Heart right ventricle (tissue), 16 donors: ENCODE results near the gene NRXN3. TPM values are rescaled to one million over a fixed set of nuclear protein-coding genes. Genes with fewer than 3 reads are reported as not detected.

ENCODE experiments used
- ATAC-seq, 8 donors: fragments of 200-7000 bp; cut with Tn5 transposase; one replicate each; pipeline ENCODE4 v1.9.1; 2020; ENCODE audit warnings: mild to moderate bottlenecking in 8 of 8, moderate library complexity in 8 of 8, moderate number of reproducible peaks in 1 of 8
- DNase-seq, 2 donors: peaks; one replicate each; pipeline ENCODE4 v3.0.0-alpha.2; 2020
- H3K27ac ChIP-seq, 10 donors: fragments of 200-600 bp; sonication (generic) in 2 of 10; one replicate each; pipeline versions ENCODE4 v1.5.0 to v1.8.0; 2020 to 2022; ENCODE audit warnings: mild to moderate bottlenecking in 3 of 10
- H3K27me3 ChIP-seq, 7 donors: fragments of 200-600 bp; one replicate each; pipeline ENCODE4 v1.8.0; 2021 to 2022; ENCODE audit warnings: mild to moderate bottlenecking in 2 of 7
- H3K36me3 ChIP-seq, 9 donors: fragments of 200-600 bp; sonication (generic) in 1 of 9; one replicate each; pipeline versions ENCODE4 v1.5.0 to v1.8.0; 2020 to 2022; ENCODE audit warnings: mild to moderate bottlenecking in 2 of 9
- H3K4me1 ChIP-seq, 9 donors: fragments of 200-600 bp; sonication (generic) in 1 of 9; one replicate each; pipeline versions ENCODE4 v1.5.0 to v1.8.0; 2020 to 2022; ENCODE audit warnings: mild to moderate bottlenecking in 4 of 9
- H3K4me3 ChIP-seq, 10 donors: fragments of 200-600 bp; sonication (generic) in 2 of 10; one replicate each; pipeline versions ENCODE4 v1.5.0 to v1.8.0; 2020 to 2022; ENCODE audit warnings: mild to moderate bottlenecking in 7 of 10, moderate library complexity in 2 of 10
- H3K9me3 ChIP-seq, 11 donors: fragments of 200-600 bp in 10 of 11; sonication (generic) in 2 of 11; one replicate each; pipeline versions ENCODE4 v1.5.0 to v1.8.0; 2013 to 2022; ENCODE audit warnings: mild to moderate bottlenecking in 2 of 11, control low read depth in 1 of 11, moderate library complexity in 1 of 11
- CTCF ChIP-seq, 9 donors: fragments of 200-600 bp; sonication (generic) in 2 of 9; IDR thresholded peaks; one replicate each; pipeline versions ENCODE4 v1.5.0 to v1.8.0; 2021 to 2022; ENCODE audit warnings: antibody characterized with exemption in 9 of 9, mild to moderate bottlenecking in 5 of 9, moderate library complexity in 1 of 9
- WGBS, 2 donors: extraction: QIAGEN DNeasy Blood & Tissue Kit; methylation state at CpG; one replicate each; pipeline ENCODE4 v1.1.7; 2013; ENCODE audit warnings: inconsistent platforms in 1 of 2; 5-methylcytosine and 5-hydroxymethylcytosine counted together
- intact Hi-C, 10 donors: fragments of 100-400 bp; cut with DNase I; formaldehyde crosslinking; loops; one replicate each; pipeline versions ENCODE4 v1.11.1 to v1.14.2; 2022
- polyA plus RNA-seq, 2 donors: library from polyadenylated mRNA; stranded (reverse); fragments of 200-250 nt; gene quantifications; one replicate each; pipeline ENCODE4 v1.2.3, GENCODE V29; 2013
- total RNA-seq, 10 donors: library from RNA; stranded (reverse); fragmentation: NEBNext Ultra II Directional in 3 of 10; extraction: Animal tissue kit (Norgen Biotek cat#: 25700) in 3 of 10; gene quantifications; one replicate each; pipeline versions ENCODE4 v1.2.1 to v1.2.4, GENCODE V29; 2021 to 2023
- donor health status: Arrhythmogenic right ventricular cardiomyopathy.
- donor health status: ischemic (EF 13 %, LVEDD 7.1; RV severe dilation, severe dysfunction).
- donor health status: healthy with polysubstance abuse.
- donor health status: DM: no; HTN: yes; CAD: no.
- donor health status: DM: no; HTN: no; CAD: no.
- donor health status: ischemic (EF 25% LVEDD 6.9; RV normal size, moderate dysfunction).
- donor health status: ischemic (EF 25% LVEDD 5.7; RV mildly dilated, moderate dysfunction).
- donor health status: healthy.
- donor health status: DM: yes; HTN: yes; CAD: no.
- donor health status: Ischemic cardiomyopathy.
- donor health status: ischemic (EF 35%, LVEDD 5.7; RV mildly dilated, moderate dysfunction).
- donor health status: nonischemic (EF 11% LVEDD 7.7; RV severe dilation, severe dysfunction).
- donor health status: DM: yes; HTN: yes; CAD: no.
- donor health status: PGD.
- donor health status: ischemic (EF 29% LVEDD 5.4; RV normal size, mild dysfunction).
- donor health status: nonischemic (EF 23%, LVEDD 6.1; RV moderate dilation, normal function).

The NRXN3 gene
- total and polyA plus RNA-seq, 12 donors, result 0.23 to 1.8 (median 0.87) TPM

- intact Hi-C loops, result no loop called here
- Histone ChIP-seq H3K36me3 (no peaks in the 10 kb centered on the region), H3K27ac (no peak overlapping the region), H3K9me3 (peaks cover 0 to 6% (median 0%) of the 10 kb centered on the region in 11 donors), H3K4me3 (no peak overlapping the region), H3K4me1 (no peaks in the 10 kb centered on the region), H3K27me3 (no peaks in the 10 kb centered on the region)
- no peak for TF ChIP-seq CTCF (IDR thresholded peaks at IDR 0.05)
- no peak for DNase-seq
- no peak for ATAC-seq
- 89 to 90% methylated on average over 1 of the region's 1 CpG for WGBS, 2 donors
Measured at GRCh38 chr14:79482825-79483224, 1312.7 kb downstream of the NRXN3 start.

GRCh38 chr14:79483477-79484388 is 1313.6 kb downstream of the NRXN3 start:
- Histone ChIP-seq H3K9me3 (peaks cover 0 to 6% (median 0%) of the 10 kb centered on the region in 11 donors), H3K36me3 (no peaks in the 10 kb centered on the region), H3K4me3 (no peak overlapping the region), H3K27me3 (no peaks in the 10 kb centered on the region), H3K27ac (no peak overlapping the region), H3K4me1 (no peaks in the 10 kb centered on the region)
- ATAC-seq (no peak), DNase-seq (no peak)
- TF ChIP-seq CTCF (IDR thresholded peaks at IDR 0.05), result no peak
- intact Hi-C loops, result no loop called here
- 74 to 77% methylated on average over 7 of the region's 7 CpGs for whole genome bisulfite sequencing, 2 donors

GRCh38 chr14:79487632-79488031 is 1317.5 kb downstream of the NRXN3 start:
- 17 to 18% methylated on average over 1 of the region's 1 CpG for WGBS, 2 donors
- peak in 1 of 8 donors; percentile 16 for ATAC-seq
- Histone ChIP-seq H3K27me3 (no peaks in the 10 kb centered on the region), H3K36me3 (no peaks in the 10 kb centered on the region), H3K4me1 (no peaks in the 10 kb centered on the region), H3K4me3 (no peak overlapping the region), H3K9me3 (no peaks in the 10 kb centered on the region), H3K27ac (no peak overlapping the region)
- intact Hi-C loops, result no loop called here
- no peak for TF ChIP-seq CTCF (IDR thresholded peaks at IDR 0.05)
- no peak for DNase-seq

GRCh38 chr14:79491161-79491560 is 1321.0 kb downstream of the NRXN3 start:
- ATAC-seq, result no peak
- Histone ChIP-seq H3K27me3 (no peaks in the 10 kb centered on the region), H3K36me3 (no peaks in the 10 kb centered on the region), H3K4me1 (no peaks in the 10 kb centered on the region), H3K27ac (no peak overlapping the region), H3K4me3 (no peak overlapping the region), H3K9me3 (no peaks in the 10 kb centered on the region)
- TF ChIP-seq CTCF (IDR thresholded peaks at IDR 0.05), result no peak
- DNase-seq, result no peak
- intact Hi-C loops, result no loop called here
- WGBS, 2 donors, result 44 to 63% methylated on average over 1 of the region's 1 CpG
